Adrenal gland (tissue), 12 donors: ENCODE results near the gene TNS3. TPM values are rescaled to one million over a fixed set of nuclear protein-coding genes. Genes with fewer than 3 reads are reported as not detected.

Source experiments
- DNase-seq, 7 donors: peaks; one replicate each; pipeline ENCODE4 v3.0.0-alpha.2; 2019 to 2020
- H3K27ac ChIP-seq, 5 donors: fragments of 200-600 bp; sonication (generic) in 4 of 5; 1 replicate in 3 of 5; 2 replicates in 2 of 5; pipeline versions ENCODE4 v1.5.1 to v1.8.0; 2016 to 2020; ENCODE audit warnings: mild to moderate bottlenecking in 1 of 5
- H3K27me3 ChIP-seq: fragments of 200-600 bp; 2 replicates; pipeline ENCODE4 v1.8.0; 2021
- H3K36me3 ChIP-seq, 2 donors: fragments of 200-600 bp; replicated peaks in 1 of 2; 1 replicate in 1 of 2; 2 replicates in 1 of 2; pipeline versions ENCODE4 v1.5.1 to v1.8.0; 2018 to 2022
- H3K4me1 ChIP-seq, 2 donors: fragments of 200-600 bp; replicated peaks in 1 of 2; 1 replicate in 1 of 2; 2 replicates in 1 of 2; pipeline versions ENCODE4 v1.5.1 to v1.8.0; 2018 to 2021
- H3K4me3 ChIP-seq, 4 donors: fragments of 200-600 bp; sonication (generic) in 3 of 4; one replicate each; pipeline ENCODE4 v1.5.1; 2016 to 2018
- H3K9me3 ChIP-seq, 3 donors: fragments of 200-600 bp; sonication (generic) in 1 of 3; replicated peaks in 1 of 3; 1 replicate in 2 of 3; 2 replicates in 1 of 3; pipeline versions ENCODE4 v1.5.1 to v1.8.0; 2016 to 2021
- POLR2A ChIP-seq, 2 donors: fragments of 450-650 bp; IDR thresholded peaks; one replicate each; pipeline ENCODE4 v1.6.1; 2017; ENCODE audit warnings: antibody characterized with exemption in 2 of 2, mild to moderate bottlenecking in 2 of 2, moderate library complexity in 1 of 2
- WGBS, 4 donors: extraction: QIAGEN DNeasy Blood & Tissue Kit in 2 of 4; methylation state at CpG; one replicate each; pipeline versions ENCODE4 v1.1.5 to v1.1.7; 2013 to 2017; 5-methylcytosine and 5-hydroxymethylcytosine counted together
- intact Hi-C, 2 donors: fragments of 100-400 bp; cut with DNase I; formaldehyde crosslinking; loops; one replicate each; pipeline versions ENCODE4 v1.14.1 to v1.15.0; 2022 to 2023
- polyA plus RNA-seq, 3 donors: library from polyadenylated mRNA; stranded (reverse); fragments of 200-250 nt in 2 of 3; fragments of 350-450 nt in 1 of 3; fragmentation: Illumina TruSeq in 1 of 3; extraction: RNeasy Lipid Tissue Mini Kit (QIAGEN cat#74804) in 1 of 3; gene quantifications; one replicate each; pipeline ENCODE4 v1.2.3, GENCODE V29; 2013 to 2014
- total RNA-seq, 9 donors: library from RNA; depleted of rRNA in 4 of 9; stranded (reverse); fragments of >200 nt in 4 of 9; fragments of 120-200 nt in 1 of 9; fragmentation: NEBNext Ultra II Directional in 1 of 9; extraction: Animal tissue kit (Norgen Biotek cat#: 25700) in 1 of 9; gene quantifications; one replicate each; pipeline versions ENCODE4 v1.1.0 to v1.2.4, GENCODE V29; 2013 to 2023
- TF ChIP-seq, protein P1 (sequence below), 6 experiments: fragments of 450-650 bp in 4 of 6; fragments of 200-600 bp in 2 of 6; sonication (generic) in 1 of 6; IDR thresholded peaks; 1 replicate in 5 of 6; 2 replicates in 1 of 6; pipeline versions ENCODE4 v1.5.1 to v1.8.0; 2016 to 2021; ENCODE audit warnings: antibody characterized with exemption in 6 of 6, mild to moderate bottlenecking in 2 of 6, moderate library complexity in 1 of 6
- donor health status: healthy with polysubstance abuse.
- donor health status: Bipolar disorder and iron deficiency.
- donor health status: DM: yes; HTN: yes; CAD: no.
- donor health status: DM: no; HTN: no; CAD: no.
- donor health status: DM: no; HTN: no; CAD: no.
- donor health status: DM: yes; HTN: yes; CAD: no.

Gene TNS3
- total and polyA plus RNA-seq, 12 donors: 21.0 to 188 (median 99.8) TPM

DNA sequence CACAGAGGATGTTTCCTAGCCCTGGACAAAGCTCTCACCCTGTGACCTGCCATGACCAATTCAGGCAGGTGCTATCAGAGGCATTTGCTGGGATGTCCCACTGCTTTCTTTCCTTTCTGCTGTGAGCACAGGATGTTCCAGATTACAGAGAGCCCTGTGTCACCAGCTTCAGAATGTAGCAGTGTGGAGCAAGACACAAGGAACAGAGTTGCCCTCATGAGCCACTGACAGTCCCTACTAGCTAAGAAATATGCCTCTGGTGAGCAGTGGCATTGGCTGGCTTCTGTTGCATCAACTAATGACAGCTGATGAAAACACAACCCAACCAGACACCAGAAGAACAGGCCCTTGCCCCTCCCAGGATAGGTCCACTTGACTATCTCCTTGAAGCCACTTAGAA is 337.2 kb downstream of the TNS3 start:
- H3K27ac ChIP-seq: no peak overlapping the region
- DNase-seq: no peak
- TF ChIP-seq, protein P1, sequence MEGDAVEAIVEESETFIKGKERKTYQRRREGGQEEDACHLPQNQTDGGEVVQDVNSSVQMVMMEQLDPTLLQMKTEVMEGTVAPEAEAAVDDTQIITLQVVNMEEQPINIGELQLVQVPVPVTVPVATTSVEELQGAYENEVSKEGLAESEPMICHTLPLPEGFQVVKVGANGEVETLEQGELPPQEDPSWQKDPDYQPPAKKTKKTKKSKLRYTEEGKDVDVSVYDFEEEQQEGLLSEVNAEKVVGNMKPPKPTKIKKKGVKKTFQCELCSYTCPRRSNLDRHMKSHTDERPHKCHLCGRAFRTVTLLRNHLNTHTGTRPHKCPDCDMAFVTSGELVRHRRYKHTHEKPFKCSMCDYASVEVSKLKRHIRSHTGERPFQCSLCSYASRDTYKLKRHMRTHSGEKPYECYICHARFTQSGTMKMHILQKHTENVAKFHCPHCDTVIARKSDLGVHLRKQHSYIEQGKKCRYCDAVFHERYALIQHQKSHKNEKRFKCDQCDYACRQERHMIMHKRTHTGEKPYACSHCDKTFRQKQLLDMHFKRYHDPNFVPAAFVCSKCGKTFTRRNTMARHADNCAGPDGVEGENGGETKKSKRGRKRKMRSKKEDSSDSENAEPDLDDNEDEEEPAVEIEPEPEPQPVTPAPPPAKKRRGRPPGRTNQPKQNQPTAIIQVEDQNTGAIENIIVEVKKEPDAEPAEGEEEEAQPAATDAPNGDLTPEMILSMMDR (IDR thresholded peaks at IDR 0.05): no peak
- TF ChIP-seq POLR2A (IDR thresholded peaks at IDR 0.05): no peak
- H3K27me3 ChIP-seq: no peaks in the 10 kb centered on the region
- intact Hi-C loops: no loop called here
- H3K4me1 ChIP-seq: peaks cover 0 to 8% of the 10 kb centered on the region in 2 donors
- no peaks in the 10 kb centered on the region for H3K9me3 ChIP-seq
- no peak overlapping the region for H3K4me3 ChIP-seq
- H3K36me3 ChIP-seq: no peaks in the 10 kb centered on the region

DNA sequence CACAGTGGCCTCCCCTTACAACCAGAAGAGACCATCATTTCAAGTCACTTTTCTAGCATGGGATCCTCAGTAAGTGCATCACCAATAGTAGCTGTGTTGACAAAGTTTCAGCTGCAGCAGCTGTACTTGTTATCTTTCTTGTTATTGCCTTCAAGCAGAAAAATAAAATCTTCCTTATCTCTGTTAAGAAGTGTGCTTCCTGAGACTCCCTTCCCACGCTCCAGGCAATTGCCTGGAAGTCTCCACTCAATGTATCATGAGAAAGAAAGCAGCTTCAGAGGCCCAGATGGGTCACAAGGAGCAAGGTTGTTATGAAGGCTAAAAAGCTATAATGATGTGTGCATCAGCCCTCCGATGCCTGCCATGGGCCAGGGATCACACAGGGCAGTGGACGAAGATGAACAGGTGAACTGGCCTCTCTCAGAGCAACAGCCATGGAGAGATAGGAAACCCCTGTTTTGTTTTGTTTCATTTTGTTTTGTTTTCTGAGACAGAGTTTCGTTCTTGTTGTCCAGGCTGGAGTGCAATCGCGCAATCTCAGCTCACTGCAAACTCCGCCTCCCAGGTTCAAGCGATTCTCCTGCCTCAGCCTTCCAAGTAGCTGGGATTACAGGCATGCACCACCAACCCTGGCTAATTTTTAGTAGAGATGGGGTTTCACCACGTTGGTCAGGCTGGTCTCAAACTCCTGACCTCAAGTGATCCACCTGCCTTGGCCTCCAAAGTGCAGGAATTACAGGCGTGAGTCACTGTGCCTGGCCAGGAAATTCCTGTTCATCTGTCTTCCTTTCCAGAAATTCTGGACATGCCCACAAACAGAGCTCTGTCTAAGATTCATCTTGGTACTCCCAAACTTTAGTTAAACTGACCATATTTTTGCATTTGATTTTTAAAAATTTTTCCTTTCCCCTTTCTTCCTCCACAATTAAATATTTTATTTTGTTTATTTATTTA is 340.5 kb downstream of the TNS3 start:
- Histone ChIP-seq H3K9me3 (no peaks in the 10 kb centered on the region), H3K27me3 (no peaks in the 10 kb centered on the region), H3K27ac (peak overlapping the region in 1 of 5 donors; percentile 36), H3K4me3 (no peak overlapping the region), H3K4me1 (peaks cover 0 to 8% of the 10 kb centered on the region in 2 donors), H3K36me3 (no peaks in the 10 kb centered on the region)
- no peak for TF ChIP-seq POLR2A (IDR thresholded peaks at IDR 0.05)
- TF ChIP-seq, protein P1 (IDR thresholded peaks at IDR 0.05): no peak
- WGBS, 4 donors: 63 to 74% (median 70%) methylated on average over 10 of the region's 10 CpGs
- no peak for DNase-seq
- intact Hi-C loops: no loop called here

DNA sequence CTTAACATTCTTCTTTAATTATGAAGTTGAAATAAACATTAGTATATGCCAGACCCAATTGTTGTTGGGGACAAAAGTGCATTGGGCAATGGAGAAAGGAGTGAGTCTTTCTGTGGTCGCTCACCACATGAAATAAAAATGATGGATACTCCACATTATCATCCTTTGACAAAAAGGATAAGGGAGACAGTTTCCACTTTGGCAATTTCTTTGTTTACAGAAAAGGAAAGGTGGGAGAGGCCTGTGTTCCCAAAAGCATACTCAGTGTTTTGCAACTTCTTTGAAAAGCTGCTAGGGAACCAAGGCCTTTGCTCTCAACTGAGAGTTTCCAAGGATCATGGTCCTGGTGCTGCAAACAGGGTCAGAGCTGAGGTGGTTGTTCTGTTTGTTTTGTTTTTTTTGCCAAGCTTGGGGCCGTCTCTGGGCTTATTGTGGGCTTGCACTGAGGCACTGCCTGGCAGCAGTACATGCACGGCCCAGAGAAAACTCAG is 341.9 kb downstream of the TNS3 start:
- WGBS, 4 donors: 56 to 75% (median 68%) methylated on average over 3 of the region's 3 CpGs
- no peak for DNase-seq
- Histone ChIP-seq H3K36me3 (no peaks in the 10 kb centered on the region), H3K9me3 (no peaks in the 10 kb centered on the region), H3K4me3 (no peak overlapping the region), H3K27me3 (no peaks in the 10 kb centered on the region), H3K27ac (no peak overlapping the region), H3K4me1 (peaks cover 0 to 8% of the 10 kb centered on the region in 2 donors)
- TF ChIP-seq POLR2A (IDR thresholded peaks at IDR 0.05): no peak
- TF ChIP-seq, protein P1 (IDR thresholded peaks at IDR 0.05): no peak
- intact Hi-C loops: no loop called here

DNA sequence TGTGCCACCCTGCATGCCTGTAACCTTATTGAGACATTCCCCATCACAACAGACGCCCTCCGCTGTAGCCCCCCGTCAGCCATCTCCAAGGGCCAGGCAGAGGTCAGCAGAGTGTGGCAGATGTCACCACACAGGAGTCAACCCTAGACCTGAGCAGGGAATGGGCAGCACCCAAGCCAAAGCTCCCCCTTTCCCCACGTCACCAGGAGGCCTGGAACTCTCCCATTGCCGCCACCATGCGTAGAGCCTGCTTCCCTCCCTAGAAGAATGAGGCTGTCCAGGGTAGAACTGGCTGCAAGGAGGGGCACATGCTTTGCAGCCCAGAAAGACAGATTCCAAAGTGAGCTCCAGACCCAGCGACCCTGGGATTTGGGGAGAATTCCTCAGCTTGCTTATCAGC is 342.9 kb downstream of the TNS3 start:
- Histone ChIP-seq H3K4me3 (no peak overlapping the region), H3K27me3 (no peaks in the 10 kb centered on the region), H3K4me1 (peaks cover 0 to 8% of the 10 kb centered on the region in 2 donors), H3K9me3 (no peaks in the 10 kb centered on the region), H3K36me3 (no peaks in the 10 kb centered on the region), H3K27ac (peak overlapping the region in 1 of 5 donors; percentile 40)
- intact Hi-C loops: no loop called here
- no peak for DNase-seq
- TF ChIP-seq, protein P1 (IDR thresholded peaks at IDR 0.05): no peak
- no peak for TF ChIP-seq POLR2A (IDR thresholded peaks at IDR 0.05)
- 78 to 89% (median 83%) methylated on average over 7 of the region's 7 CpGs for WGBS, 4 donors
